H1 (cell line): Measurements from ENCODE around the gene SEPTIN5. TPM values are rescaled to one million over a fixed set of nuclear protein-coding genes. Genes with fewer than 3 reads are reported as not detected.

ENCODE experiments used
- CTCF ChIA-PET: fragments of 300-600 bp; sonication (Branson Sonifier 250); formaldehyde crosslinking; loops from one replicate; lab custom pipeline; 2021; ENCODE audit not compliant: partially characterized antibody; lab: Charles Lee
- POLR2A ChIA-PET: fragments of 300-600 bp; sonication (Branson Sonifier 250); formaldehyde crosslinking; loops from one replicate; lab custom pipeline; 2021; ENCODE audit warnings: inconsistent platforms; ENCODE audit not compliant: partially characterized antibody; lab: Charles Lee
- DNase-seq, 2 experiments: peaks; one replicate each; pipeline versions ENCODE4 v3.0.0 to v3.0.0-alpha.2; 2010 to 2022; ENCODE audit warnings: low spot score in 2 of 2, low read depth in 1 of 2, mixed read lengths in 1 of 2
- FAIRE-seq: peaks from 2 replicates; lab custom pipeline; 2011; peaks lifted over from hg19 to GRCh38; lab: Jason Lieb, UNC
- H2AFZ ChIP-seq: 2 replicates; pipeline ENCODE4 v1.8.1; 2012; ENCODE audit warnings: low read length, inconsistent platforms
- H2AK5ac ChIP-seq: 2 replicates; pipeline ENCODE4 v1.6.1; 2013; ENCODE audit warnings: low read depth, low read length
- H2BK120ac ChIP-seq: replicated peaks from 2 replicates; pipeline ENCODE3; 2013; ENCODE audit warnings: low read depth, low read length, inconsistent platforms
- H2BK12ac ChIP-seq: 2 replicates; pipeline ENCODE4 v1.6.1; 2013; ENCODE audit warnings: low read depth, low read length
- H2BK15ac ChIP-seq: 2 replicates; pipeline ENCODE4 v1.6.1; 2013; ENCODE audit warnings: low read length
- H2BK20ac ChIP-seq: 2 replicates; pipeline ENCODE4 v1.6.1; 2013; ENCODE audit warnings: low read length
- H2BK5ac ChIP-seq: 2 replicates; pipeline ENCODE4 v1.6.1; 2013; ENCODE audit warnings: low read depth, low read length
- H3K14ac ChIP-seq: 2 replicates; pipeline ENCODE4 v1.6.1; 2013; ENCODE audit warnings: inconsistent platforms; ENCODE audit not compliant: insufficient read length
- H3K18ac ChIP-seq: 2 replicates; pipeline ENCODE4 v1.6.1; 2013; ENCODE audit warnings: low read length; ENCODE audit errors: extremely low read depth
- H3K23ac ChIP-seq: 2 replicates; pipeline ENCODE4 v1.6.1; 2013; ENCODE audit warnings: inconsistent platforms; ENCODE audit not compliant: insufficient read length
- H3K23me2 ChIP-seq: 2 replicates; pipeline ENCODE4 v1.6.1; 2013; ENCODE audit warnings: low read depth, low read length
- H3K27ac ChIP-seq: 2 replicates; pipeline ENCODE4 v1.6.1; 2011; ENCODE audit warnings: low read depth, low read length, inconsistent platforms
- H3K27me3 ChIP-seq, 4 experiments: replicated peaks in 1 of 4; 1 replicate in 1 of 4; 2 replicates in 3 of 4; pipeline versions ENCODE4 v1.6.1 to v1.8.1; 2011 to 2013; ENCODE audit warnings: low read length in 3 of 4, mild to moderate bottlenecking in 3 of 4, inconsistent platforms in 2 of 4, mixed read lengths in 2 of 4, moderate library complexity in 1 of 4; ENCODE audit not compliant: control insufficient read depth in 3 of 4, insufficient read depth in 3 of 4; ENCODE audit errors: extremely low read depth in 1 of 4
- H3K36me3 ChIP-seq, 4 experiments: 2 replicates each; pipeline versions ENCODE4 v1.6.1 to v1.8.1; 2011 to 2013; ENCODE audit warnings: mild to moderate bottlenecking in 4 of 4, low read length in 3 of 4, moderate library complexity in 2 of 4, control low read depth in 1 of 4, inconsistent platforms in 1 of 4; ENCODE audit not compliant: insufficient read depth in 4 of 4, control insufficient read depth in 2 of 4
- H3K4ac ChIP-seq: replicated peaks from 2 replicates; pipeline ENCODE3; 2013; ENCODE audit warnings: low read length, low read depth, mixed read lengths, inconsistent platforms; ENCODE audit not compliant: insufficient read length
- H3K4me1 ChIP-seq, 4 experiments: replicated peaks in 1 of 4; 1 replicate in 1 of 4; 2 replicates in 3 of 4; pipeline versions ENCODE4 v1.6.1 to v1.8.1; 2011 to 2013; ENCODE audit warnings: low read length in 3 of 4, inconsistent platforms in 2 of 4, mixed read lengths in 1 of 4; ENCODE audit not compliant: insufficient read depth in 4 of 4, control insufficient read depth in 3 of 4
- H3K4me2 ChIP-seq, 2 experiments: 2 replicates each; pipeline versions ENCODE4 v1.6.1 to v1.8.1; 2011 to 2013; ENCODE audit warnings: low read depth in 2 of 2, low read length in 2 of 2, control low read depth in 1 of 2, inconsistent platforms in 1 of 2, mild to moderate bottlenecking in 1 of 2; ENCODE audit not compliant: insufficient read depth in 1 of 2
- H3K4me3 ChIP-seq, 4 experiments: fragments of 200-600, 300-600 bp in 1 of 4; sonication (generic), shearing (Covaris generic), sonication (Bioruptor Twin) in 1 of 4; 2 replicates each; pipeline versions ENCODE4 v1.5.1 to v1.8.1; 2011 to 2016; ENCODE audit warnings: low read length in 4 of 4, low read depth in 3 of 4, control low read depth in 2 of 4, inconsistent platforms in 2 of 4, mild to moderate bottlenecking in 2 of 4, mixed read lengths in 1 of 4, moderate library complexity in 1 of 4; ENCODE audit not compliant: insufficient read depth in 2 of 4; ENCODE audit errors: extremely low read depth in 1 of 4
- H3K56ac ChIP-seq: replicated peaks from 2 replicates; pipeline ENCODE3; 2013; ENCODE audit warnings: low read depth, mild to moderate bottlenecking, mixed read lengths, low read length, inconsistent platforms; ENCODE audit not compliant: insufficient read length
- H3K79me1 ChIP-seq: 2 replicates; pipeline ENCODE4 v1.6.1; 2013; ENCODE audit warnings: low read depth, low read length, control low read depth
- H3K79me2 ChIP-seq, 2 experiments: 2 replicates each; pipeline versions ENCODE4 v1.6.1 to v1.8.1; 2012 to 2013; ENCODE audit warnings: low read length in 2 of 2, mild to moderate bottlenecking in 2 of 2, inconsistent platforms in 1 of 2; ENCODE audit not compliant: insufficient read depth in 2 of 2, control insufficient read depth in 1 of 2
- H3K9ac ChIP-seq, 4 experiments: replicated peaks in 1 of 4; 1 replicate in 1 of 4; 2 replicates in 3 of 4; pipeline versions ENCODE4 v1.6.1 to v1.8.1; 2011 to 2013; ENCODE audit warnings: low read depth in 3 of 4, low read length in 3 of 4, control low read depth in 2 of 4, mild to moderate bottlenecking in 2 of 4, moderate library complexity in 2 of 4, inconsistent platforms in 1 of 4; ENCODE audit errors: extremely low read depth in 1 of 4
- H3K9me3 ChIP-seq, 2 experiments: 2 replicates each; pipeline versions ENCODE4 v1.6.1 to v1.8.1; 2012 to 2013; ENCODE audit warnings: mild to moderate bottlenecking in 2 of 2, moderate library complexity in 2 of 2, control low read depth in 1 of 2, inconsistent platforms in 1 of 2, low read depth in 1 of 2, low read length in 1 of 2, mixed read lengths in 1 of 2; ENCODE audit not compliant: insufficient read depth in 2 of 2
- H4K20me1 ChIP-seq, 2 experiments: replicated peaks in 1 of 2; 2 replicates each; pipeline versions ENCODE3 to v1.8.1; 2011 to 2013; ENCODE audit warnings: inconsistent platforms in 2 of 2, low read length in 2 of 2, mild to moderate bottlenecking in 1 of 2; ENCODE audit not compliant: insufficient read depth in 2 of 2, control insufficient read depth in 1 of 2
- H4K5ac ChIP-seq: 2 replicates; pipeline ENCODE4 v1.6.1; 2013; ENCODE audit warnings: low read length, low read depth, mixed read lengths, inconsistent platforms; ENCODE audit not compliant: insufficient read length
- H4K8ac ChIP-seq: 2 replicates; pipeline ENCODE4 v1.8.0; 2013; ENCODE audit warnings: mild to moderate bottlenecking, moderate library complexity, low read length, inconsistent platforms; ENCODE audit not compliant: insufficient read depth; ENCODE audit errors: extremely low read depth
- H4K91ac ChIP-seq: replicated peaks from 2 replicates; pipeline ENCODE3; 2013; ENCODE audit warnings: low read length, mixed read lengths, inconsistent platforms; ENCODE audit not compliant: insufficient read length
- CTCF ChIP-seq, 3 experiments: IDR thresholded peaks; 1 replicate in 2 of 3; 2 replicates in 1 of 3; pipeline versions ENCODE4 v1.5.1 to v1.6.1; 2011; ENCODE audit warnings: low read length in 3 of 3, mild to moderate bottlenecking in 3 of 3, inconsistent platforms in 2 of 3, low read depth in 1 of 3, moderate library complexity in 1 of 3; ENCODE audit not compliant: insufficient read depth in 1 of 3; ENCODE audit errors: control extremely low read depth in 1 of 3
- EZH2 ChIP-seq: fragments of 200-600 bp; sonication (generic); IDR thresholded peaks from 2 replicates; pipeline ENCODE4 v1.7.1; 2012; ENCODE audit warnings: low read depth, mild to moderate bottlenecking, moderate library complexity, low read length, inconsistent platforms; ENCODE audit not compliant: severe bottlenecking
- WGBS, 2 experiments: shearing (Covaris generic) in 1 of 2; methylation state at CpG; one replicate each; pipeline versions ENCODE4 v1.1.6 to v1.1.7; 2013 to 2015; ENCODE audit warnings: low lambda C conversion rate in 2 of 2, mixed read lengths in 2 of 2, inconsistent platforms in 1 of 2, low coverage in 1 of 2, missing lambda C conversion rate in 1 of 2; ENCODE audit not compliant: insufficient replicate concordance in 2 of 2, insufficient coverage in 1 of 2, insufficient read length in 1 of 2; ENCODE audit errors: extremely low coverage in 1 of 2, missing lambda C conversion rate in 1 of 2; 5-methylcytosine and 5-hydroxymethylcytosine counted together
- polyA plus RNA-seq, 7 experiments: library from polyadenylated mRNA; depleted of rRNA in 3 of 7; stranded (reverse) in 5 of 7; unstranded in 2 of 7; fragments of >200 nt in 5 of 7; fragments of 200-250 nt in 2 of 7; gene quantifications; 1 replicate in 5 of 7; 2 replicates in 1 of 7; 4 replicates in 1 of 7; pipeline versions ENCODE4 v1.2.1 to v1.2.3, GENCODE V29; 2011 to 2013; ENCODE audit warnings: missing spikeins in 2 of 7, mixed read lengths in 2 of 7
- total RNA-seq: library from RNA; stranded (reverse); fragmentation: NEBNext Ultra II Directional; extraction: Animal tissue kit (Norgen Biotek cat#: 25700); gene quantifications from 2 replicates; pipeline ENCODE4 v1.2.1, GENCODE V29; 2021

Gene SEPTIN5
- total and polyA plus RNA-seq, 2 of the 8 experiments (the other 6 are each of a cell fraction or from before 2014, with no cell fraction given) = 6.0 to 8.6 TPM

GRCh38 chr22:19674129-19674928, 40.0 kb upstream of the SEPTIN5 start:
- no peak overlapping the region for H3K4ac ChIP-seq
- H3K14ac ChIP-seq = no peak overlapping the region
- POLR2A ChIA-PET = no interaction called here
- H3K9ac ChIP-seq = no peak overlapping the region
- no peak overlapping the region for H2AK5ac ChIP-seq
- H3K23ac ChIP-seq = no peak overlapping the region
- FAIRE-seq (no peak), DNase-seq (no peak)
- WGBS, 2 experiments = 90% methylated on average over 11 of the region's 11 CpGs; no CpG with 5 or more reads in 1 of the 2 experiments
- H3K4me1 ChIP-seq = peaks cover 0 to 3% (median 0%) of the 10 kb centered on the region in 4 experiments; a peak in 3 of 7 replicates
- H2AFZ ChIP-seq = no peak overlapping the region
- peaks cover 0 to 2% of the 10 kb centered on the region in 2 experiments; a peak in 1 of 4 replicates for H3K9me3 ChIP-seq
- H3K4me3 ChIP-seq = no peak overlapping the region
- H3K27me3 ChIP-seq = no peaks in the 10 kb centered on the region
- H2BK120ac ChIP-seq = no peak overlapping the region
- TF ChIP-seq EZH2 (no peak), CTCF (IDR thresholded peaks at IDR 0.05; ENCODE audit: control extremely low read depth in 1 of 3, insufficient read depth in 1 of 3, low read depth in 1 of 3, low read length in 3 of 3) (no peak)
- H4K20me1 ChIP-seq = no peaks in the 10 kb centered on the region
- H2BK12ac ChIP-seq = no peak overlapping the region
- no peak overlapping the region for H4K5ac ChIP-seq
- H3K79me2 ChIP-seq = no peaks in the 10 kb centered on the region
- no peak overlapping the region for H3K4me2 ChIP-seq
- H3K56ac ChIP-seq = no peak overlapping the region
- no peaks in the 10 kb centered on the region for H3K23me2 ChIP-seq
- H3K36me3 ChIP-seq = no peaks in the 10 kb centered on the region
- CTCF ChIA-PET = interaction anchor here (1.0 to 8.2 kb wide), 2 partner anchors 29 to 49 kb away, joined by 3 to 76 read pairs; partner anchors contain the start of gene GP1BB
- H4K91ac ChIP-seq = no peak overlapping the region
- H3K79me1 ChIP-seq = no peaks in the 10 kb centered on the region
- H2BK5ac ChIP-seq = no peak overlapping the region
- H3K27ac ChIP-seq = no peak overlapping the region
- no peak overlapping the region for H2BK20ac ChIP-seq
- H3K18ac ChIP-seq = no peak overlapping the region
- H4K8ac ChIP-seq = no peak overlapping the region
- H2BK15ac ChIP-seq = no peak overlapping the region
